NOMO-1 treated with dmso at 0.1 percent for 144 hours (cell line): Measurements from ENCODE around the gene RUNX2.
A peak's percentile ranks its signal among the peaks of the same experiment; 100 is the strongest.

Experiments
- DNase-seq: peaks from one replicate; lab custom pipeline; 2025; ENCODE audit not compliant: unreplicated experiment; lab: John Stamatoyannopoulos, UW

Gene RUNX2

GRCh38 chr6:45479834-45480751, 152.0 kb downstream of the RUNX2 start:
- no peak for DNase-seq

- DNase-seq, result no peak
These were observed 152.8 kb downstream of the RUNX2 start for GRCh38 chr6:45480752-45481415.

GRCh38 chr6:45483021-45483420, 154.9 kb downstream of the RUNX2 start:
- no peak for DNase-seq

GRCh38 chr6:45483501-45483900, 155.4 kb downstream of the RUNX2 start:
- DNase-seq, result no peak

GRCh38 chr6:45486736-45487135, 158.6 kb downstream of the RUNX2 start:
- DNase-seq, result no peak

DNA sequence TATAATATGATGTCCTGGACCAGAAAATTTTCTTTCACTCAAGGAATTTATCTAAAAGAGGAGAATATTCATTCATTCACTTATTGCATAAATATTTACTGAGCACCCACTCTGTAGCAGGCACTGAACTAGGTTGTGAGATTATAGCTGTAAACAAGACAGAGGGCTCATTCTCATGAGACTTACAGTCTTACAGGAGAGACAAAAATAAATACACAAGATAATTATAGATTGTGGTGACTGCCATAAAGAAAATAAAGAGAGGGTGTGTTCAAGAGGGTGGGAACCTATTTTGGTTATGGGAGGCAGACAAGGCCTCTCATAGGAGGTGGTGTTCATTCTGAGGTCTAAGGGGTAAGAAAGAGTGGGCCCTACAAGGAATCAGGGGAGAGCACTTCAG, 159.5 kb downstream of the RUNX2 start:
- DNase-seq, result no peak

- no peak for DNase-seq
These were observed 160.1 kb downstream of the RUNX2 start for GRCh38 chr6:45488269-45488668.

GRCh38 chr6:45488889-45489288, 160.8 kb downstream of the RUNX2 start:
- no peak for DNase-seq

DNA sequence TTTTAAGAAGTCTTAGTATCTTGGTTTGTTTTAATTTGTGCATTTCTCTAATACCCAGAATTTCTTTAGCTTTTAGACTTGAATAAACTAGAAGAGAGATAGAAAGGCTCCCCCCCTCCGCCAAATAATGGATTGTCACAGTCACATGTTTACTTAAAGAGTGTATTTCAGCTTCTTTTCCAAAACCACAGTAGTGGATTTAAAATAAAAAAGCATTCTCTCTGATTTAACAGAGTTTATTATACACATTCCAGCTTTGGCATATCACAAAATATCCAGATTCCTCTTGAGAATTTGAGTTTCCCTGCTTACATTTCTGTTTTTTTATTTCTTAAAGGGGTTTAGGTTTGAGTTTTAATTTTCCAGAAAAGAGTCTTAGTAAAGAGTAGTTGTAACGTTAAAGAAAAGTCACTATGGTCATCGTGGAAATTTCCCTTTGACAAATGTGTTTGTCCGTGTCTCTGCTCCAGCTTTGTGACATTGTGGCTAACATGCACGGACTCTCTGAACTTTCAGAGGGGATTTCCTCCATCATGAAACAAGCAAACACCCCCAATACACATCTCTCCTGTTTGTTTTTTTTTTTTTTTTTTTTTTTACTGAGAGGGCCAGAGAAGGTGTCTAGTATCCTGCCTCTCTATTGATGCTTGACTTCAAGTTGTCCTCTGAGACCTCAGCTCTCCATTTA, 163.1 kb downstream of the RUNX2 start:
- DNase-seq, result no peak

DNA sequence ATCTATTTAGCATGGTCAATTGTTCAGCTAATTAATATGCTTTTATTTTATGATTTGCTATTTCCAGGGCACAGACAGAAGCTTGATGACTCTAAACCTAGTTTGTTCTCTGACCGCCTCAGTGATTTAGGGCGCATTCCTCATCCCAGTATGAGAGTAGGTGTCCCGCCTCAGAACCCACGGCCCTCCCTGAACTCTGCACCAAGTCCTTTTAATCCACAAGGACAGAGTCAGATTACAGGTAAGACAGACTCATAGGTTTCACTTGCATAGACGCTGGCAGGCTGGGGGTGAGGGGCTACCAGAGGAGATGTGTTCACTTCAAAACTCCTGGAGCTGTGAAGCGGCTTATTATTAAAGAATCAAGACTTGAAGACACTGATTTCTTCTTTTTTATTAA, 163.7 kb downstream of the RUNX2 start:
- no peak for DNase-seq

- DNase-seq, result no peak
These were observed 165.6 kb downstream of the RUNX2 start for GRCh38 chr6:45493761-45494160.

DNA sequence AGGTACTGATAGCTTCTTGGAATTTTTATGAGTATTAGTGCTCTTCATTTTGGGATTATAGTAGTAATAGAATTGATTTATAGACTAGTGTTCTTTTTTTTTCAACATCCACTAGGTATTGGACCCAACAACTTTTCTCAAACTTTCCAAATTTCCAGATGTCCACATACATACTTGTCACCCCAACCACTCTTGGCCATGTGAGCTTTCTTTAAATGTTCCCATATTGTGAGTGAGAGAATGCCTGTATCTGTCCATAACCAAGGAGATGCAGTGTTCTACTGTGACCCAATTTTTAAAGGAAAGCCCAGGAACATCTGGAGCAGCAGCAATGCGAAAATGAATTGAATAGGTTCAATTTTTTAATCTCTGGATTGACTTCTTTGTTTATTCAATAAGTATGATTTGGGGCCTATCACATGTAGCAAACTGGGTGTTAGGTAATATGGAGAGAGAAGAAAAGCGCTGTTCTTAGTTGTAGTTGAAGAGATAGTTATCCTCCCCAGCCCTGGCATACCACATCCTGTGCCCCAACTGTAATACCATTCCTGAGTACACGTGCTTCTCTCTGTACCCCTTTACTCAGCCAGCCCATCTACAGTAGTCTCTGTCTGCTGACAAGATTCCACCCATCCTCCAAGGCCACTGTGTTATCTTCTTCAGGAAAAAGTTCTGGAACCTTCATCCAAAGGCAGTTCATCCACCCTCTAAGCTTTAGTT, 166.4 kb downstream of the RUNX2 start:
- DNase-seq, result peak; percentile 19

GRCh38 chr6:45495429-45496084, 167.4 kb downstream of the RUNX2 start:
- DNase-seq, result peak; percentile 84

DNA sequence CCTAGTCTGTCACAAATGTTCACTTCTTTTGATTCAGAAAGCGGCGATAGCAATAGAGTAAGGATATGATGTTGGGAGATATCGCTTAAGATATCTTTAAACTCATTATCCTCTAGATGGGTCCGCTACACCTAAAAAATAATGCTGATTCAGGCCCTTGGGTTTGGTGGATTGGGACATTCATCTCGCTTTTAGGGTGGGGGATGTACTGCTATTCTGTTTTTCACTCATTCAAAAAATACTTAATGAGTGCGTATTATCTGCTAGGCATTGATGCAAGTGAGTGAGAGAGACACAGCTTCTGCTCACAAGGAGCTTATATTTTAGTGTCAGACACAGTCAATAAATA, 167.9 kb downstream of the RUNX2 start:
- DNase-seq, result no peak

GRCh38 chr6:45498591-45498990, 170.5 kb downstream of the RUNX2 start:
- DNase-seq, result no peak

- DNase-seq, result no peak
These were observed 173.0 kb downstream of the RUNX2 start for GRCh38 chr6:45500924-45501816.

GRCh38 chr6:45502456-45502855, 174.3 kb downstream of the RUNX2 start:
- DNase-seq, result no peak

DNA sequence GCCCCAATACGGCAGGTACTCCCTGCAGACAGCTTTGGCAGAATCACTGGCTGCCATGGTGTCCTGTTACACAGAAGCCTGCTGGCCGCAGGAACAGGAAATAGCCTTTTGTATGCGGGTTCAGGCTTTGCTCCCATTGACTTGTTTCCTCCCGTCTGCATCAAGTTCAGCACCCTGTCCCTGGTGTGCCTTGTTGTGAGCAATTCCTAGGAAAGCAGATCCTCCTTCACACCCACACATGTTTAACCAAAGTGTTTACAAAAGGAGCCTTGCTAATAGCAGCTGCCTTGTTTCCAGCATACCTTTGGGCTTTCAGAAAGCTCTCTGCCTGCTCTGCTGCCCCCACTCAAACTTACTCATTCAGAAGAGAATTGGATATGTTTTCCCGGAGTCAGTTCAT, 176.8 kb downstream of the RUNX2 start:
- no peak for DNase-seq

GRCh38 chr6:45505470-45505869, 177.3 kb downstream of the RUNX2 start:
- DNase-seq, result no peak

DNA sequence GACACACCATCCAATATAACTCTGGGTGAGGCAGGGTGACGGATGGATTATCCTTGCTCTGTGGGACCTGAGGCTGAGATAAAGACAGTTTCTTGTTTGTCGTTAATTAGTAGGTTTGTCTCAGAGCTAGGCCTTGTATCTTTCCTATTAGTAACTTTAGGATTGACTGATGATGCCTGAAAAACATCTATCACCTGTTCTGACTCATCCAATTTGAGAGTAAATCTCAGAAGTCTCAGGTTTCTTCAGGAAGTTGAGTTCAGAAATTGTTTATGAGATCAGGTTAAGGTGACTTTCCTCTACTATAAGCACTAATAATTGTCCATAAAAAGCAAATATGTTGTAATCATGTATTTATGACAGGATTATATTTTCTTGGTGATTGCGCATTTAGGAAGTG, 179.1 kb downstream of the RUNX2 start:
- DNase-seq, result no peak
